ENCODE data around the gene VPS33A.

DNA sequence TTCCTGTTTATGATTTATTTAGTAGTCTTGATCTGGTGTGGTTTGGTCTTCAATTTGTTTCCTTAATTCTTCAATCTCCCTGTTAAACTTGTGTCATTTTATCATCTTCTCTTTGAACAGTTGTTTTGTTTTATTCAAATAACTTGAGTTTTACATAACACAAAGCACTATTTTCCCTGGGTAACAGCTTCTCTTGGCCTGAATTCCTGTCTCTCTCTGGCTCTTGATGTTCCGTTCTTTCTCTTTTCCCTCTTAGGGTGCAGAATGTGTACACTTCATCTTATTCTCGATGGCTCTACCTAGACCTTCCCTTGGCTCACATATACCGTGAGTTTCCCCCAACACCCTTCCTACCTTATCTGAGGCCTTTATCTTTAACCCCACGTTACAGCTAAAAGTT lies 36.8 kb upstream of the VPS33A start:
- TF ChIP-seq, protein P1, sequence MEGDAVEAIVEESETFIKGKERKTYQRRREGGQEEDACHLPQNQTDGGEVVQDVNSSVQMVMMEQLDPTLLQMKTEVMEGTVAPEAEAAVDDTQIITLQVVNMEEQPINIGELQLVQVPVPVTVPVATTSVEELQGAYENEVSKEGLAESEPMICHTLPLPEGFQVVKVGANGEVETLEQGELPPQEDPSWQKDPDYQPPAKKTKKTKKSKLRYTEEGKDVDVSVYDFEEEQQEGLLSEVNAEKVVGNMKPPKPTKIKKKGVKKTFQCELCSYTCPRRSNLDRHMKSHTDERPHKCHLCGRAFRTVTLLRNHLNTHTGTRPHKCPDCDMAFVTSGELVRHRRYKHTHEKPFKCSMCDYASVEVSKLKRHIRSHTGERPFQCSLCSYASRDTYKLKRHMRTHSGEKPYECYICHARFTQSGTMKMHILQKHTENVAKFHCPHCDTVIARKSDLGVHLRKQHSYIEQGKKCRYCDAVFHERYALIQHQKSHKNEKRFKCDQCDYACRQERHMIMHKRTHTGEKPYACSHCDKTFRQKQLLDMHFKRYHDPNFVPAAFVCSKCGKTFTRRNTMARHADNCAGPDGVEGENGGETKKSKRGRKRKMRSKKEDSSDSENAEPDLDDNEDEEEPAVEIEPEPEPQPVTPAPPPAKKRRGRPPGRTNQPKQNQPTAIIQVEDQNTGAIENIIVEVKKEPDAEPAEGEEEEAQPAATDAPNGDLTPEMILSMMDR (IDR thresholded peaks at IDR 0.05; ENCODE audit: low read length) = no peak
- TF ChIP-seq EZH2 (IDR thresholded peaks at IDR 0.05; ENCODE audit: borderline replicate concordance, low read length) = no peak
